Measurements from ENCODE around the gene CANT1. TPM values are rescaled to one million over a fixed set of nuclear protein-coding genes. Genes with fewer than 3 reads are reported as not detected.
A peak's percentile ranks its signal among the peaks of the same experiment; 100 is the strongest.

CANT1 gene
- total RNA-seq, 3 donors from 2014 or later (not counting 1 experiment from before 2014, with no cell fraction given), result 40.0 to 58.8 (median 53.4) TPM

GRCh38 chr17:78993981-78994671 lies 15.4 kb downstream of the CANT1 start:
- intact Hi-C loops (cut with micrococcal nuclease), result no loop called here
- no peak overlapping the region for H3K27ac Mint-ChIP-seq
- Histone ChIP-seq H3K36me3 (ENCODE audit: control insufficient read depth, insufficient read depth, low read length) (peaks cover 51% of the 10 kb centered on the region), H3K27me3 (ENCODE audit: control insufficient read depth, insufficient read depth, low read length) (no peaks in the 10 kb centered on the region), H3K27ac (ENCODE audit: low read length) (no peak overlapping the region), H3K9me3 (ENCODE audit: control insufficient read depth, insufficient read depth, low read length) (no peaks in the 10 kb centered on the region), H3K4me1 (ENCODE audit: control insufficient read depth, insufficient read depth, low read length) (peaks cover 9% of the 10 kb centered on the region), H3K4me3 (ENCODE audit: low read length) (no peak overlapping the region)
- TF ChIP-seq, protein P1, sequence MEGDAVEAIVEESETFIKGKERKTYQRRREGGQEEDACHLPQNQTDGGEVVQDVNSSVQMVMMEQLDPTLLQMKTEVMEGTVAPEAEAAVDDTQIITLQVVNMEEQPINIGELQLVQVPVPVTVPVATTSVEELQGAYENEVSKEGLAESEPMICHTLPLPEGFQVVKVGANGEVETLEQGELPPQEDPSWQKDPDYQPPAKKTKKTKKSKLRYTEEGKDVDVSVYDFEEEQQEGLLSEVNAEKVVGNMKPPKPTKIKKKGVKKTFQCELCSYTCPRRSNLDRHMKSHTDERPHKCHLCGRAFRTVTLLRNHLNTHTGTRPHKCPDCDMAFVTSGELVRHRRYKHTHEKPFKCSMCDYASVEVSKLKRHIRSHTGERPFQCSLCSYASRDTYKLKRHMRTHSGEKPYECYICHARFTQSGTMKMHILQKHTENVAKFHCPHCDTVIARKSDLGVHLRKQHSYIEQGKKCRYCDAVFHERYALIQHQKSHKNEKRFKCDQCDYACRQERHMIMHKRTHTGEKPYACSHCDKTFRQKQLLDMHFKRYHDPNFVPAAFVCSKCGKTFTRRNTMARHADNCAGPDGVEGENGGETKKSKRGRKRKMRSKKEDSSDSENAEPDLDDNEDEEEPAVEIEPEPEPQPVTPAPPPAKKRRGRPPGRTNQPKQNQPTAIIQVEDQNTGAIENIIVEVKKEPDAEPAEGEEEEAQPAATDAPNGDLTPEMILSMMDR (IDR thresholded peaks at IDR 0.05), result no peak
- H3K4me3 Mint-ChIP-seq, result no peak overlapping the region
- WGBS (ENCODE audit: insufficient coverage), result 95% methylated on average over 22 of the region's 22 CpGs
- H3K4me1 Mint-ChIP-seq, result peaks cover 12 to 22% of the 10 kb centered on the region in 2 donors
- DNase-seq, result no peak
- ATAC-seq, result no peak
- no peaks in the 10 kb centered on the region for H3K36me3 Mint-ChIP-seq
- no peaks in the 10 kb centered on the region for H3K9me3 Mint-ChIP-seq
- H3K27me3 Mint-ChIP-seq (ENCODE audit: low read depth in 2 of 2), result no peaks in the 10 kb centered on the region

- Histone ChIP-seq H3K4me3 (ENCODE audit: low read length) (no peak overlapping the region), H3K27me3 (ENCODE audit: control insufficient read depth, insufficient read depth, low read length) (no peaks in the 10 kb centered on the region), H3K4me1 (ENCODE audit: control insufficient read depth, insufficient read depth, low read length) (peaks cover 9% of the 10 kb centered on the region), H3K9me3 (ENCODE audit: control insufficient read depth, insufficient read depth, low read length) (no peaks in the 10 kb centered on the region), H3K36me3 (ENCODE audit: control insufficient read depth, insufficient read depth, low read length) (peaks cover 51% of the 10 kb centered on the region), H3K27ac (ENCODE audit: low read length) (no peak overlapping the region)
- Mint-ChIP-seq H3K27me3 (ENCODE audit: low read depth in 2 of 2) (no peaks in the 10 kb centered on the region), H3K27ac (peak overlapping the region; percentile 29 to 54), H3K36me3 (no peaks in the 10 kb centered on the region), H3K4me3 (no peak overlapping the region), H3K4me1 (peaks cover 12 to 22% of the 10 kb centered on the region in 2 donors), H3K9me3 (no peaks in the 10 kb centered on the region)
- DNase-seq, result peak in 1 of 2 donors; percentile 74
- intact Hi-C loops (cut with micrococcal nuclease), result no loop called here
- peak; percentile 56 to 74 (median 70) for ATAC-seq
- TF ChIP-seq, protein P1 (IDR thresholded peaks at IDR 0.05), result peak; percentile 73
- WGBS (ENCODE audit: insufficient coverage), result 83% methylated on average over 49 of the region's 49 CpGs
These were observed 16.2 kb downstream of the CANT1 start for GRCh38 chr17:78993241-78993956.

GRCh38 chr17:78992542-78993212 lies 16.9 kb downstream of the CANT1 start:
- WGBS (ENCODE audit: insufficient coverage), result 91% methylated on average over 11 of the region's 12 CpGs
- ATAC-seq, result no peak
- peaks cover 9% of the 10 kb centered on the region for H3K4me1 ChIP-seq (ENCODE audit: control insufficient read depth, insufficient read depth, low read length)
- no peaks in the 10 kb centered on the region for H3K9me3 ChIP-seq (ENCODE audit: control insufficient read depth, insufficient read depth, low read length)
- H3K27ac ChIP-seq (ENCODE audit: low read length), result no peak overlapping the region
- H3K27ac Mint-ChIP-seq, result peak overlapping the region; percentile 29 to 54
- TF ChIP-seq, protein P1 (IDR thresholded peaks at IDR 0.05), result no peak
- H3K36me3 Mint-ChIP-seq, result no peaks in the 10 kb centered on the region
- intact Hi-C loops (cut with micrococcal nuclease), result no loop called here
- no peak overlapping the region for H3K4me3 Mint-ChIP-seq
- H3K4me1 Mint-ChIP-seq, result peaks cover 12 to 22% of the 10 kb centered on the region in 2 donors
- DNase-seq, result no peak
- H3K27me3 ChIP-seq (ENCODE audit: control insufficient read depth, insufficient read depth, low read length), result no peaks in the 10 kb centered on the region
- no peak overlapping the region for H3K4me3 ChIP-seq (ENCODE audit: low read length)
- H3K27me3 Mint-ChIP-seq (ENCODE audit: low read depth in 2 of 2), result no peaks in the 10 kb centered on the region
- H3K9me3 Mint-ChIP-seq, result no peaks in the 10 kb centered on the region
- peaks cover 47% of the 10 kb centered on the region for H3K36me3 ChIP-seq (ENCODE audit: control insufficient read depth, insufficient read depth, low read length)
